ENCODE measurements around the gene ODAD3.
"Not testable (repeated sequence)": the region's sequence is repeated elsewhere in the genome, so short reads cannot be mapped to it uniquely, and the experiment has no call there.

Gene ODAD3

DNA sequence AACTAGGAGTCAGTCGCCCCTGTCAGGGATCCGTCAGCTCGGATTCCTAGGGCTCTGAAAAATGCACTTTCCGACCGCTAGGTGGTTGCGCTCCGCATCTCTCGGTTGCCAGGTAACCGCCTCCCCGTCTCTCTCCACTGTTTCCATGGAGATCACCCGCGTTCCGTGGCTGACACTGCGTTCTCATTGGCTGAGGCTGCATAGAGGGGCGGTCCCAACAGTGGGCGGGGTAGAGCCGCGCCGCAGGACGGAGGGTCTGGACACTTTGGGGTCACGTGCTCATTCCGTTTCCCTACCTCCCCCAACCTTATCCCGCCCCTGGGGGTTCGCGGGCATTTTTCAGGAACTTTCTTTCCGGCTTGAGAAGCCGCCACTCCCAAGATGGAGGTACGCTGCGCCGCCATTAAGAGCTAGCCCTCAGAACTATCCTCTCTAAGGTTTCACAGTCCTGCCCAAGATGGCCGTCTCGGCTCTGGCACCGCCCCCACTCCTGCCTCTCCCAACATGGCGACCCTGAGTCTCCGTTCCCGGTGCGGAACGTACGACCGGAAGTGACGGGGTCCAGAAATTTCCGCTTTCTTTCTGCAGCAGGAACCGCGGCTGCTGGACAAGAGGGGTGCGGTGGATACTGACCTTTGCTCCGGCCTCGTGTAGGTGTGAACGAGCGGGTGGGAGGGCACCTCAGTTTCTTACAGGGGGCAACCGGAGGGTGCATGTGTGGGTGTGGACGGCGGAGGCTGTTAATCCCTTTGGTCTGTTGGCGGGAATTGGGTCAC, at the start of gene ODAD3, which contains the start of gene PRKCSH:
Gene ODAD3, minus strand, starts transcription at position 65 of the 776 bp plus-strand sequence. CDS start 105 bp downstream, outside the sequence.
Gene PRKCSH, plus strand, starts transcription at position 579 of the 776 bp plus-strand sequence. CDS start 483 bp downstream, outside the sequence.
- peak within 1 kb of the TSS; percentile 100 for H3K4me3 Mint-ChIP-seq
- H3K36me3 Mint-ChIP-seq (ENCODE audit: low read depth), result peaks cover 25% of the 10 kb centered on the region
- H3K27ac Mint-ChIP-seq, result peak within 1 kb of the TSS; percentile 100
- H3K27me3 Mint-ChIP-seq, result no peaks in the 10 kb centered on the region
- no peaks in the 10 kb centered on the region for H3K9me3 Mint-ChIP-seq
- H3K4me1 Mint-ChIP-seq (ENCODE audit: low read depth), result peaks cover 28% of the 10 kb centered on the region

DNA sequence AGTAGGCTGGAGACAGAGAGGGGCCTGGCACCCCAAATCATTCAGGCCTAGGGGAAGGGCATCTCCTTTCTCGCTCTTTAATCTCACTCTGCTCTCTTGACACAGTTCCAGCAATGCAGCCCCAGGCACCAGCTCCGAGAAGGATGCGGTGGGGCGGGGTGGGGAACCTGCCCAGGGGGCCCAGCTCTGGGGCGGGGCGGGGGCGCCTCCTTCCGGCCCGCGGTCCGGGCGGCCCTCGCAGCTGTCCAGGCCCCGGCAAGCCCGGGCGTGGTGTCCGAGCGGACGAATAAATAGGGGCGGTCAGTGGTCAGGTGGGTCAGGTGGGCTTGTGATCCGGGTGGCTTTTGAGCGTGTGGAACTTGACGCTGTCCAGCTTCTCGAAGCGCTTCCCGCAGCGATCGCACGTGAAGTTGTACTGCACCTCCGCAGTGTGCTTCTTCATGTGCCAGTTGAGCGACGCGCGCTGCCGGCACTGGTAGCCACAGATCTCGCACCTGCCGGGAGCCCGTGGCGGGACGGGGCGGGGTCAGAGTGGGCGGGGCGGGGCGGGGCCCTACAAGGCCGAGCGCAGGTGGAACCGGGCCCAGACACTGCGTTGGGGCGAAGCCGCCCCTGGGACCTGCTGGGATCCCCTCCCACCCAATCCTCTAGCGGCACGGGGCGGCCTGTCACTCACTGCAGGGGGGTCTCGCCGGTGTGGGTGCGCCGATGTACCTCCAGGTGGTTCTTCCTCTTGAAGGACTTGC, 48.6 kb upstream of the ODAD3 start:
- no peak overlapping the region for H3K4me3 Mint-ChIP-seq
- peaks cover 29% of the 10 kb centered on the region for H3K4me1 Mint-ChIP-seq (ENCODE audit: low read depth)
- H3K36me3 Mint-ChIP-seq (ENCODE audit: low read depth), result peaks cover 8% of the 10 kb centered on the region
- H3K9me3 Mint-ChIP-seq, result no peaks in the 10 kb centered on the region
- H3K27ac Mint-ChIP-seq, result no peak overlapping the region
- H3K27me3 Mint-ChIP-seq, result peaks cover 20% of the 10 kb centered on the region

DNA sequence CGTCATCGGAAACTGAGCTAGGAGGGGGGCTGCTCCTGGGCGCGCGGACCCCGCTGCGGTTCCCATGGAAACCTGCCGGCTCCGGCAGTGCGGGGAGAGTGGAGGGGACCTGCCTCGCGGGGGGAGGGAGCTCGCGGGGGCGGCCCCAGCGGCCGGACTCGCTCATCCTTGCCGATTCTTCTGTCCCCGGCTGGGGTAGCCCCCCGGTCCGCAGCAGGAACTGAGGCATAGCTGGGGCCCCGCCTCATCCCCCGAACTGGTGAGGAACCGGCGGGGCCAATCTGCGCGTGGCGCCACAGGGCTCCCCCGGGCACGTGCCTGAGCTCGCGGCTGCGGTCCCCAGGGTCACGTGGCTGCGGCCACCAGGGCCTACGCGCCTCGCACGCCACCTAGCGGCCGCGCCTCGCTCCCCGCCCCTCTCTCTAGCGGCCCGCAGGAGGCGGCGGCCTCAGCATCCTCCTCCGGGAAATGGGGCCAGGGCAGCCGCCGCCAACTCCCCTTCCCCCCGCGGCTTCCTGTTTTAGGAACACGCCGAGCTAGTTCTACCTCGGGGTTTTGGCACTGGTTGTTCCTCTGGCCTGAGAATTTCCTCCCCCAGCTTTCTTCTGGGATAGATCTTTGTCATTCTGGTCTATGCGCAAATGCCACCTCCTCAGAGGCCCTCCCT, 47.6 kb upstream of the ODAD3 start:
- H3K36me3 Mint-ChIP-seq (ENCODE audit: low read depth), result peaks cover 8% of the 10 kb centered on the region
- peak overlapping the region; percentile 71 for H3K4me3 Mint-ChIP-seq
- H3K27me3 Mint-ChIP-seq, result peaks cover 28% of the 10 kb centered on the region
- H3K9me3 Mint-ChIP-seq, result no peaks in the 10 kb centered on the region
- H3K27ac Mint-ChIP-seq, result peak overlapping the region; percentile 83
- H3K4me1 Mint-ChIP-seq (ENCODE audit: low read depth), result peaks cover 29% of the 10 kb centered on the region

DNA sequence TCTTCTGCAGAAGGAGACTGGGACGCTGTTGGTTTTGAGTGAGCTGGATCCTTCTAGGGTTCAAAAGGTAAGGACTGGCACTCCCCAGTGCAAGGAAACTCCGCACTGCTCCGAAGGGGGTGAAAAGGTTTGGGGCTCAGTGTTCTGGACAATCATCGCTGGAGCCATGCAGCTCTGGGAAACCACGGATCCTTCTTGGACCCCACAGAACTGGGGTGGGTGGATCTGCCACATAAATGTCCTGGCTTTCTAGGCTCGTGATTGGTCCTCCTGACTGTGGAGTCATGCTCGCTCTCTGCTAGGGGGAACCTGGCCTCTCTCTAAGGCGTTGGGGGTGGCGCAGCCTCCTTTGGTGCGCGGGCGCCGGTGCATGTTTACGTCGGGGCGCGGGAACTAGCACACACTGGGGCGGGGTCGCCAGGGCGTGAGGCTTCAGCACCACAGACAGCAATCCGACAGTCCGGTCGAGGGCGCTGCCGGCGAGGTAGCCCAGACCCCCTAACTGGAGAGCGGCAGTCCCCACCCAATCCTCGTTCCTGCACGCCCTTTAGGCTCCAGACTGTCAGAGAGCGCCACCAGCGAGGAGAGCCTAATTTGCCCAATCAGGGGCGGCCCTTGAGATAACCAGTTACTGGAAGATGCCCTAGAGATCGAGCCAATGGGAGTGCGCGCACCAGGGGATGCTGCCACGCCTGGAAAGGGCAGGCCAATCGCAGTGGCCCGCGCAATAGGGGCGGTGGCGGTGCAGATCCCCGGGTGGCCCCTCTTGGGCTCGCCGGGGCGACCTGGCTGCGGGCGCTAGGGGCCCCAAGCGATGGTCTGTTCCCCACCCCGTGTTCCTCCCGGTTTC, 46.8 kb upstream of the ODAD3 start:
- Mint-ChIP-seq H3K4me3 (peak overlapping the region; percentile 70), H3K9me3 (no peaks in the 10 kb centered on the region), H3K4me1 (ENCODE audit: low read depth) (peaks cover 29% of the 10 kb centered on the region), H3K27ac (peak overlapping the region; percentile 83), H3K27me3 (peaks cover 35% of the 10 kb centered on the region), H3K36me3 (ENCODE audit: low read depth) (peaks cover 8% of the 10 kb centered on the region)

DNA sequence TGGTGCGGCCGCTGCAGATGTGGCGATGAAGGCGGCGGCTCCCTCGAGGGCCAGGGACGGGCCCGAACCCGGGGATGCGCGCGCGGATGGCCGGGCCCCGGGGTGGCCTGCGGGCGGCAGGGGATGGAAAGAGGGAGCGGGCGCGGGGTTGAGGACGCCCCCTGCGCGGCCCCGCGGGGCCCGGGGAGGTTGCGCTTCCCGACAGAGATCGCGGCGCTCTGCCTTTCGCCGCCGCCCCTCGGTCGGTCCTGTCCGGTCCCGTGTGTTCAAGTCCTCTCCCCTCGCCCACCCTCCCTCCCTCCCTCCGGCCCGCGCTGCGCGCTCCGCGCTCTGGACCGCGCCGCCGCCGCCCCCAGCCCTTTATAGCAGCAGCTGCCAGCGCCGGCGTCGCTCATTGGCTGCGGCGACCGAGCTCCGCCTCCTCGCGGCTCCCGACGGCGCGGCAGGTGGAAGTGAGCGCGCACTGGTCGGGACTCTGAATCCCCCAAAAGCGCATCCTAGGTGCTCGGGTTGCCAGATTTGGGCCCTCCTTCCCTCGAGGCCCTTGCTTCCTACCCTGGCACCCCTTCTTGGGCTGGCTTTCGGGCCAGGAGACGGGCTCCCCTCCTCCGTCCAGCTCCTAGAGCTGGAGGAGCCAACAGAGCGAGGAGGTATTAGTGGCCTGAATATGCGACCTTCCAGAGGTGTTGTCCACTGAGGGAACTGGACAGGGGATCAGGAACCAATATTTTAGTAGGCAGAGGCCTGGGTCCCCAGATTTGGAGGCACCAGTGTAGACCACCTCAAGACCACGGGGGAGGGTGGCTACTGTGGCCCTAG, 46.0 kb upstream of the ODAD3 start, which contains the start of gene ELAVL3:
Gene ELAVL3, minus strand, starts transcription at position 332 of the 819 bp plus-strand sequence. CDS start 438 bp downstream, outside the sequence.
- Mint-ChIP-seq H3K4me1 (ENCODE audit: low read depth) (peaks cover 29% of the 10 kb centered on the region), H3K27me3 (peaks cover 39% of the 10 kb centered on the region), H3K36me3 (ENCODE audit: low read depth) (peaks cover 8% of the 10 kb centered on the region), H3K27ac (peak within 1 kb of the TSS; percentile 61), H3K9me3 (no peaks in the 10 kb centered on the region), H3K4me3 (peak within 1 kb of the TSS; percentile 70)

DNA sequence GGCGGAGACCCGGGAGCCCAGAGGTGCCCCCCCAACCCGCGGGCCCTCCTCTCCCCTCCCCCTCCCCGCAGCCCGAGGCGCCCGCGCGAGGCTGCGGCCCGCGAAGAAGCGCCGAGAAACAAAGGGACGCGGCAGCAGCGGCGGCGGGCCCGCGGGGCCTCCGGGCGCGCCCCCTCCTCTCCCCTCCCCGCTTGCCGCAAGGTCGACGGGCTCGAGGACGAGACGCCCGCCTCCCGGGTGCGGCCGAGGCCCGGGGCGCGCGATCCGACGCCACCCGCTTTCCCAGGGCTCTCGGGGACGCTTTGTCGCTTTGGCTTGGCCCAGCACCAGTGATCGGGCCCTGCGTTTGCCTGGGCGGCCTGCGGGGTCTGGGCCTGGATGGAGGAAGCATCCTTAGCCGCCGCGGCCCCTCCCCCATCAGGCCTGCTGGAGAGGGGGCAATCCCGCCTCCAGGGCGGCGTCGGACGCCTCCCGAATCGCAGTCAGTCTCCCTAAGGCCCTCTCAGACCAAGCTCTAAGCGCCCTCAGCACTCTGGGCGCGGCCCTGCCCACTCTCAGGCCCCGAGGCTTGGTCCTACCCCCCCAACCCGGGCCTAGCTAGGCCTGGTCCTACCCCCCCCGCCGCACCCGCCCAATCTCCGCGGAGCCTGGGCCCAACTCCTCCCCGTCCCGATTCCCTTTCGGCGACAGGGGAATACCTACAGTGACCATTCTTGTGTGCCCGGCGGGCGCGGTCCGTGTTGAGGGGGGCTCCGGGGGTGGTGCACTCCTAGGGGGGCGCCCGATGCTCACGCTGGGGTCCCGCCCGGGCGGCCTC, 45.2 kb upstream of the ODAD3 start:
- no peak overlapping the region for H3K27ac Mint-ChIP-seq
- H3K27me3 Mint-ChIP-seq, result peaks cover 40% of the 10 kb centered on the region
- H3K4me3 Mint-ChIP-seq, result no peak overlapping the region
- no peaks in the 10 kb centered on the region for H3K9me3 Mint-ChIP-seq
- H3K4me1 Mint-ChIP-seq (ENCODE audit: low read depth), result peaks cover 29% of the 10 kb centered on the region
- H3K36me3 Mint-ChIP-seq (ENCODE audit: low read depth), result peaks cover 2% of the 10 kb centered on the region

DNA sequence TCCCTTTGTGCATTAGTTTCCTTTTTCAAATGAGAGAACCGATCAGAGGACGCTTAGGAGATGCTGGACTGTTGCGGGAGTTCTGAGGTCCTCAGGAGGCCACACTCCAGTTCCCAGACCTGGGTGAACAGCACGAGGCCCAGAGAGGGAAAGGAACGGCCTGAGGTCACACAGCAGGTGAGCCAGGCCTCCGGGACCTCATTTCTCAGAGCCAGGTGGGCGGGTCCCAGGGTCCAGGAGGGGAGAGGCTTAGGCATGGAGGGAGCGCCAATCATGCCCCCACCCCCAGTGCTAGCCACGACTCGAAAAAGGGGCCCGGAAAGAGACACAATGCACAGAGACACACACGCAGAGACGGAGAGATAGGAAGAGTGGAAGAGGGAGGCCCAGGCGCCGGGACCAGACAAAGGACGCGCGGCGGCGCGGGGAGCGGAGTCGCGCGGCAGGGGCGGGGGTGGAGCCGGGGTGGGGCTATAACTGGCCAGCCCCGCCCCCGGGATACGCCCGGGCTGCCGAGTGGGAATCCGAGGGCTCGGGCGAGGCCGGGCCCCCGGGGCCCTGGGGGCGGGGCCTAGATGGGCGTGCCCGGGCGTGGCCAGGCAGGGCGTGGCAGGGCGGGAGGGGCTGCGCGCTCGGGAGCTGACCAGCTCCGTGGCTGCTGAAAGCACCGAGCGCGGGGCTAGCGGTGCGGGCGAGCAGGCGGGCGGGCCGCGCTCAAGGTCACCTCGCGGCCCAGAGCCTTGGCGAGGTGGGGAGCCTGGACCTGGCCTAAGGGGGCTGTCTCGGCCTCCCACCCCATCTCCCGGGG, 44.4 kb upstream of the ODAD3 start:
- Mint-ChIP-seq H3K36me3 (ENCODE audit: low read depth) (no peaks in the 10 kb centered on the region), H3K4me1 (ENCODE audit: low read depth) (peaks cover 29% of the 10 kb centered on the region), H3K9me3 (no peaks in the 10 kb centered on the region), H3K27me3 (peaks cover 40% of the 10 kb centered on the region), H3K4me3 (no peak overlapping the region), H3K27ac (no peak overlapping the region)

DNA sequence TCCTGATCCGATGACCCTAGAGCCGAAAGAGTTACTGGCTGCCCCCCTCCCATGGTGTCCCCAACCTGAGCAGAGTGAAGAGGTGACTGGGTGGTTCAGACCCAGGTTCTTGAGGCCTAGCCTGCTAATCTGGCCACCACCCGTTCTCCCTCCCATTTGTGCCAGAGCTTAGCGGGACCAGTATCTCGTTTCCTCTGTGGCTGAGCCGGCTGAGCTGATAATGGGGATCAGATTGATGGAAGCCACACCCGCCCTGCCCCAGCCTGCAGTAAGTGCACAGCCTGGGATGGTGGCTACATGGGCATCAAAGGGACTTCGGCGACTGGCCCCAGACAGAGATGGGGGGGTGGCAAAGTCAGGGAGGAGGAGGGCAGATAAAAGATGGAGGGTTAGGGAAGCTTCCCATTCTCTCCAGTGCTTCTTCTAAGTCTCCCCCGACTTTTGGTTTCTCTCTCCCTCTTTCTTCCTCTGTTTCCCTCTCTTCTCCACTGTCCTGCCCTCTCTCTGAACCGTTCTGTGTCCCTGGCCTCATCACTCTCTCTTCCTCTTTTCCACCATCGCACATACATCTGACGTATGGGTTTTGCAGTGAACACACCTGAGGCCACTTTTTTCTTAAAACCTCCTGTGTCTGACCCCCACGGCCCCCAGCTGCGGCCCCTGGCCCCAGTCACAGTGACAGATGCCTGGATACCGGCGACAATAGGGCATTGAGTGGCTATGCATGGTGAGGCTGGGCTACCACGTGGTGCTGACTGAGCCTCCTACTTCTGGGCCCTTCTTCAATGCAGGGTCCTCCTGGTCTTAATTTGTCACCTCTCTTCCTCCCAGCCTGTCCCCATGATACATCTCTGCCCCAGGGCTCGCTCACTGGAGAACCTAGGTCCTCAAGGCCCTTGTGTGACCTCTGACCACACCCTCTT, 43.5 kb upstream of the ODAD3 start:
- Mint-ChIP-seq H3K36me3 (ENCODE audit: low read depth) (no peaks in the 10 kb centered on the region), H3K4me1 (ENCODE audit: low read depth) (peaks cover 25% of the 10 kb centered on the region), H3K27me3 (peaks cover 40% of the 10 kb centered on the region), H3K27ac (no peak overlapping the region), H3K9me3 (no peaks in the 10 kb centered on the region), H3K4me3 (no peak overlapping the region)

DNA sequence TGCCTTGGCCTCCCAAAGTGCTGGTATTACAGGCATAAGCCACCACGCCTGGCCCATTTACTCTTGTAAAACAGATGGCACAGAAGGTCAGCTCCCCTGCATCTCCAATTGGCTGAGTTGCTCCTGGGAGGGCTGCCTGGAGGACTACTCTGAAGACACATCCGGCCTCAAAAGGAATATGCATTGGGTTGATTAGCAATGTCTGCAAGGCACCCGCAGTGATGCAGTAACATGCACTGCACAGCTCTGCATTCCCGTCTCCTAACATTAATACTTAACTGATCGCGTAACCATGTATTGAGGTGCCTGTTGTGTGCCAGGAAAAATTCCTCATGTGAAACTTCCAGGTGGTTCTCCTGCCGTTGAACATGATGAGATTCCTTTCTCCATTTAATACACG, 40.9 kb upstream of the ODAD3 start:
- Mint-ChIP-seq H3K27me3 (peaks cover 33% of the 10 kb centered on the region), H3K27ac (no peak overlapping the region), H3K36me3 (ENCODE audit: low read depth) (no peaks in the 10 kb centered on the region), H3K4me3 (no peak overlapping the region), H3K4me1 (ENCODE audit: low read depth) (peaks cover 4% of the 10 kb centered on the region), H3K9me3 (no peaks in the 10 kb centered on the region)

DNA sequence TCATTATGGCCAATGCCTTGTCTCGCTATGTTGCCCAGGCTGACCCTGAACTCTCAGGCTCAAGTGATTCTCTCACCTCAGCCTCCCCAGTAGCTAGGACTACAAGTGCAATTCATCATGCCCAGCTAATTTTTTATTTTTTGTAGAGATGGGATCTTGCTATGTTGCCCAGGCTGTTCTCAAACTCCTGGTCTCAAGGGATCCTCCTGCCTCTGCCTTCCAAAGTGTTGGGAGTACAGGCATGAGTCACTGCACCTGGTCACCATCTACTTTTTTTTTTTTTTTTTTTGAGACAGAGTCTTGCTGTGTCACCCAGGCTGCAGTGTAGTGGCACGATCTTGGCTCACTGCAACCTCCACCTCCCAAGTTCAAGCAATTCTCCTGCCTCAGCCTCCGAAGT, 40.4 kb upstream of the ODAD3 start:
- not testable (repeated sequence) for H3K36me3 Mint-ChIP-seq (ENCODE audit: low read depth); H3K4me3 Mint-ChIP-seq; H3K27ac Mint-ChIP-seq; H3K9me3 Mint-ChIP-seq; H3K4me1 Mint-ChIP-seq (ENCODE audit: low read depth)
- H3K27me3 Mint-ChIP-seq, result peaks cover 33% of the 10 kb centered on the region

DNA sequence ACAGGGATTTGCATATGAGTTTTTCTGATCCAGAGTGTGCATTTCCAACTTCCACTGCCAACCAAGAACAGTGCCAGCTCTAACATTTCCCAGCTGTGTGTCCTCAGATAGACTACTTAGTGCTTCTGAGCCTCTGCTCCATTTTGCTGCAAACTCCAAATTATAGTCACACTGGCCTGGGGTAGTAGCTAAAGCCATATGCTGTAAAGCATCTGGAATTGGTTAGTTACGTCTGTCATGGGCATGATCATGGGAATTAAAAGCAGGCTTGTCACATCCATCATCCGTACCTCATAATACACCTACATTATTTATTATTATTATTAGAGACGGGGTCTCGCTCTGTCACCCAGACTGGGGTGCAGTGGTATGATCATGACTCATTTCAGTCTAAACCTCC, 38.8 kb upstream of the ODAD3 start:
- Mint-ChIP-seq H3K36me3 (ENCODE audit: low read depth) (no peaks in the 10 kb centered on the region), H3K27me3 (peaks cover 27% of the 10 kb centered on the region), H3K9me3 (no peaks in the 10 kb centered on the region), H3K4me1 (ENCODE audit: low read depth) (no peaks in the 10 kb centered on the region), H3K4me3 (no peak overlapping the region), H3K27ac (no peak overlapping the region)

Measured in stimulated activated naive CD8-positive, alpha-beta T cell treated with anti-CD3 and anti-CD28 coated beads, Interleukin-15, Interleukin-2, amounts not matched to agents 100 ng/mL and 50 ng/mL, for 24 hours (primary cell).